Endothelial cell of umbilical vein (primary cell): ENCODE measurements around the gene KRTAP10-1.

Experiments used
- EZH2 ChIP-seq: IDR thresholded peaks from 2 replicates; pipeline ENCODE4 v1.6.1; 2012; ENCODE audit warnings: borderline replicate concordance, low read depth, mild to moderate bottlenecking, moderate library complexity, low read length, inconsistent platforms; ENCODE audit not compliant: severe bottlenecking
- JUN ChIP-seq: IDR thresholded peaks from 2 replicates; pipeline ENCODE4 v1.6.1; 2011; ENCODE audit warnings: borderline replicate concordance, low read depth; ENCODE audit not compliant: insufficient read length, insufficient read depth
- POLR2A ChIP-seq: IDR thresholded peaks from 2 replicates; pipeline ENCODE4 v1.6.1; 2012; ENCODE audit warnings: low read depth, mild to moderate bottlenecking, control low read depth, low read length
- POLR2AphosphoS5 ChIP-seq: IDR thresholded peaks from 2 replicates; pipeline ENCODE4 v1.6.1; 2012; ENCODE audit warnings: low read depth, mild to moderate bottlenecking, control low read depth, low read length, moderate library complexity; ENCODE audit not compliant: insufficient read depth
- TF ChIP-seq, protein P1 (sequence below): IDR thresholded peaks from 2 replicates; pipeline ENCODE4 v1.6.1; 2011; ENCODE audit not compliant: insufficient read depth, insufficient read length

DNA sequence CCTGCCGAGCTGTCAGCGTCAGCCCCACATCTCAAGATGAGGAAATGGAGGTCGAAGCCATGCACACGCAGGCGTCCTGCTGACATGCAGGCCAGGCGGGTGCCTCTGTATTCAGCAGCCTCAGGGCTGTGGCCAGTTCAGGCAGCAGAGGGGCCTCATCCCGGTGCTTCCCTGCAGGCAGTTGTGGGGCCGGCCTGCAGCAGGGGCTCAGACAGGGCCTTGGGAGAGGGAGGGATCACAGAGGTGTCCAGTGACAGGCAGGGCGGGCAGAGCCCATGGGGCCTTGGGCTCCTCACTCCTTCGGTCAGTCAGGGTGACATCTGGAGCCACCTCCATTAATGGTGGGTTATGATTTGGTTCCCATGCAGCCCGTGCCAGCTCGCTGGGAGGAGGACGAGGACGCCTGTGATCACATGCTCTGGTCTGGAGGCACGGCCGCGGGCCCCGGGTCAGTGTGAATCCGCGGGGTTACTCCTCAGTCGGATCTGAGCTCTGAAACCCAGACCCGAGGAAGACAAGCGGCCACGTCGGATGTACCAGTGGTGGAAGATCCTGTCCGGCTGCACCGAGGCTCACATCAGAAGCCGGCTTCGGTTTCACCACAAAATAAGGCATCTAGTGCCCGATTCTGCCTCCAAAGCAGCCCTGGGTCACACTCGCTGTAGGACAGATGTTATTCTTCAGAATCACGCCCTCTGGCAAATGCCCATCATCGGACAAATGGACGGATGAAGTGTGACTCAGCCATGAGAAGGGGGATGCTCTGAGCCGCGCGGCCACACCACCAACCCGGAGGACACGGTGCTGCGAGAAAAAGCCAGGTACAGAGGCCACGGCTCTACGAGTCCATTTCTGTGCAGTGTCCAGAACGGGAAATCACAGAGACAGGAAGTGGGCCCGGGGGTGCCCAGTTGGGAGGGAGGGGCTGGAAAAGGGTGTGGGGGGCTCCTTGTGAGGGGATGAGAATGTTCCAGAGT, 33.4 kb downstream of the KRTAP10-1 start:
- TF ChIP-seq POLR2AphosphoS5 (no peak), EZH2 (no peak), JUN (no peak), POLR2A (no peak)
- TF ChIP-seq, protein P1, sequence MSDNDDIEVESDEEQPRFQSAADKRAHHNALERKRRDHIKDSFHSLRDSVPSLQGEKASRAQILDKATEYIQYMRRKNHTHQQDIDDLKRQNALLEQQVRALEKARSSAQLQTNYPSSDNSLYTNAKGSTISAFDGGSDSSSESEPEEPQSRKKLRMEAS = no peak
